Breast epithelium (tissue), 4 donors: ENCODE data around the gene FBLN2. TPM values are rescaled to one million over a fixed set of nuclear protein-coding genes. Genes with fewer than 3 reads are reported as not detected.

ENCODE experiments used
- DNase-seq, 2 donors: peaks; one replicate each; pipeline ENCODE4 v3.0.0-alpha.2; 2019; ENCODE audit warnings: low spot score in 2 of 2
- H3K27ac ChIP-seq, 2 donors: fragments of 200-600 bp; sonication (generic) in 1 of 2; one replicate each; pipeline ENCODE4 v1.5.1; 2016 to 2019; ENCODE audit warnings: mild to moderate bottlenecking in 1 of 2
- H3K27me3 ChIP-seq, 2 donors: fragments of 200-600 bp; sonication (generic) in 1 of 2; one replicate each; pipeline versions ENCODE4 v1.5.1 to v1.6.0; 2017 to 2019; ENCODE audit warnings: control low read depth in 1 of 2, mild to moderate bottlenecking in 1 of 2
- H3K36me3 ChIP-seq: fragments of 200-600 bp; one replicate; pipeline ENCODE4 v1.5.1; 2019
- H3K4me1 ChIP-seq, 2 donors: fragments of 200-600 bp; sonication (generic); one replicate each; pipeline ENCODE4 v1.5.1; 2016 to 2019; ENCODE audit warnings: control low read depth in 1 of 2
- H3K4me3 ChIP-seq, 3 donors: fragments of 200-600 bp; sonication (generic); 1 replicate in 2 of 3; 2 replicates in 1 of 3; pipeline ENCODE4 v1.5.1; 2016 to 2019; ENCODE audit warnings: mild to moderate bottlenecking in 3 of 3, moderate library complexity in 2 of 3
- H3K9me3 ChIP-seq, 2 donors: fragments of 200-600 bp; sonication (generic) in 1 of 2; one replicate each; pipeline ENCODE4 v1.5.1; 2016 to 2019; ENCODE audit warnings: control low read depth in 1 of 2
- POLR2A ChIP-seq: fragments of 450-650 bp; IDR thresholded peaks from one replicate; pipeline ENCODE4 v1.6.1; 2016; ENCODE audit warnings: antibody characterized with exemption, mild to moderate bottlenecking, moderate library complexity
- POLR2AphosphoS5 ChIP-seq, 3 donors: sonication (generic); formaldehyde crosslinking; IDR thresholded peaks; one replicate each; pipeline ENCODE4 v1.6.1; 2017; ENCODE audit warnings: antibody characterized with exemption in 3 of 3
- intact Hi-C: fragments of 100-400 bp; cut with DNase I; formaldehyde crosslinking; loops from one replicate; pipeline ENCODE4 v1.15.1; 2023; ENCODE audit warnings: low total_unique reads
- total RNA-seq, 3 donors: library from RNA; depleted of rRNA; stranded (reverse); fragments of >200 nt; gene quantifications; one replicate each; pipeline ENCODE4 v1.1.0, GENCODE V29; 2016
- TF ChIP-seq, protein P1 (sequence below), 3 donors: fragments of 450-650 bp; IDR thresholded peaks; one replicate each; pipeline ENCODE4 v1.5.1; 2016 to 2017; ENCODE audit warnings: antibody characterized with exemption in 3 of 3, mild to moderate bottlenecking in 3 of 3, moderate library complexity in 3 of 3

The FBLN2 gene
- total RNA-seq, 3 donors from 2014 or later: 43.5 to 663 (median 81.3) TPM

DNA sequence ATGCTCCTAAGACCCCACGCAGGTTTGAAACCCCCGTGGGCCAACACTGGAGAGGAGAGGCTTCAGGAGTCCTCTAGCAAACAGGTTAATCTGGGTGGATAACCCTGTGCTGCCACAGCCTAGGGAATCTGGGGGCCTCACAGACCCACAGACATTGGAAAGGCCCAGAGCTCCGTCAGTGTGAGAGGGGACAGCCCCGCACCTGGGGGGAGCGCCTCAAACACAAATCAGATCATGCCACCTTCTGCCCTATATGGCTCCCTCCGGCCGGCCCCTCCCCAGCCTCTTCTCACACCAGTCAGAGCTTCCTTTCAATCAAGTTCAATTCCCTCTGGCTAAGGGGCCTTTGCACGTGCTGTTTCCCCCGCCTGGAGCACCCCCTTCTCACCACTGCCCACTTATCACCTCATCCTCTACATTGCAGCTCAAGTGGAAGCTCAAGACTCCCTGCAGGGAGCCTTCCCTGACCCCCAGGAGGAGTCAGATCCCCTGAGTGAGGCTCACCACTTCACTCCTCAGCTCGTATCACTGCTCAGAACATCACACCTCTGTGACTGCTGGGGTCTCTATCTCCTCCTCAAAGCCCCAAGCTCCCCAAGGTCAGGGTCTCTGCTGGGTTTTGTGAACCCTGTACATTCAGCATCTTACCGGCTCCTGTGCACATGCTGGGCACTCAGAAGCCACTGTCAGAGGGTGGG, 24.1 kb downstream of the FBLN2 start:
- H3K9me3 ChIP-seq: no peaks in the 10 kb centered on the region
- no peak overlapping the region for H3K27ac ChIP-seq
- DNase-seq: no peak
- TF ChIP-seq, protein P1, sequence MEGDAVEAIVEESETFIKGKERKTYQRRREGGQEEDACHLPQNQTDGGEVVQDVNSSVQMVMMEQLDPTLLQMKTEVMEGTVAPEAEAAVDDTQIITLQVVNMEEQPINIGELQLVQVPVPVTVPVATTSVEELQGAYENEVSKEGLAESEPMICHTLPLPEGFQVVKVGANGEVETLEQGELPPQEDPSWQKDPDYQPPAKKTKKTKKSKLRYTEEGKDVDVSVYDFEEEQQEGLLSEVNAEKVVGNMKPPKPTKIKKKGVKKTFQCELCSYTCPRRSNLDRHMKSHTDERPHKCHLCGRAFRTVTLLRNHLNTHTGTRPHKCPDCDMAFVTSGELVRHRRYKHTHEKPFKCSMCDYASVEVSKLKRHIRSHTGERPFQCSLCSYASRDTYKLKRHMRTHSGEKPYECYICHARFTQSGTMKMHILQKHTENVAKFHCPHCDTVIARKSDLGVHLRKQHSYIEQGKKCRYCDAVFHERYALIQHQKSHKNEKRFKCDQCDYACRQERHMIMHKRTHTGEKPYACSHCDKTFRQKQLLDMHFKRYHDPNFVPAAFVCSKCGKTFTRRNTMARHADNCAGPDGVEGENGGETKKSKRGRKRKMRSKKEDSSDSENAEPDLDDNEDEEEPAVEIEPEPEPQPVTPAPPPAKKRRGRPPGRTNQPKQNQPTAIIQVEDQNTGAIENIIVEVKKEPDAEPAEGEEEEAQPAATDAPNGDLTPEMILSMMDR (IDR thresholded peaks at IDR 0.05): no peak
- TF ChIP-seq POLR2A (no peak), POLR2AphosphoS5 (IDR thresholded peaks at IDR 0.05) (no peak)
- no peaks in the 10 kb centered on the region for H3K27me3 ChIP-seq
- H3K4me3 ChIP-seq: no peak overlapping the region
- H3K4me1 ChIP-seq: no peaks in the 10 kb centered on the region
- H3K36me3 ChIP-seq: no peaks in the 10 kb centered on the region
- intact Hi-C loops: loop anchor here (5.0 kb wide), 1 partner anchor 1189 kb away; no protein-coding TSS in a partner anchor

- intact Hi-C loops: loop anchor here (5.0 kb wide), 1 partner anchor 1188 kb away; no protein-coding TSS in a partner anchor
- no peaks in the 10 kb centered on the region for H3K4me1 ChIP-seq
These were observed 25.3 kb downstream of the FBLN2 start for GRCh38 chr3:13574083-13574797.

GRCh38 chr3:13574798-13575451, 26.0 kb downstream of the FBLN2 start:
- no peaks in the 10 kb centered on the region for H3K4me1 ChIP-seq
- TF ChIP-seq, protein P1 (IDR thresholded peaks at IDR 0.05): no peak
- TF ChIP-seq POLR2A (no peak), POLR2AphosphoS5 (IDR thresholded peaks at IDR 0.05) (no peak)
- H3K4me3 ChIP-seq: no peak overlapping the region
- DNase-seq: no peak
- intact Hi-C loops: loop anchor here (5.0 kb wide), 1 partner anchor 1187 kb away; no protein-coding TSS in a partner anchor
- H3K27me3 ChIP-seq: no peaks in the 10 kb centered on the region
- H3K9me3 ChIP-seq: no peaks in the 10 kb centered on the region
- H3K36me3 ChIP-seq: no peaks in the 10 kb centered on the region
- H3K27ac ChIP-seq: peak overlapping the region in 1 of 2 donors; percentile 67

More at GRCh38 chr3:13574083-13574797, 25.3 kb downstream of the FBLN2 start:
- H3K36me3 ChIP-seq: no peaks in the 10 kb centered on the region
- no peak for DNase-seq
- peak overlapping the region in 1 of 2 donors; percentile 67 for H3K27ac ChIP-seq
- H3K4me3 ChIP-seq: no peak overlapping the region
- no peaks in the 10 kb centered on the region for H3K9me3 ChIP-seq
- no peaks in the 10 kb centered on the region for H3K27me3 ChIP-seq
- TF ChIP-seq, protein P1 (IDR thresholded peaks at IDR 0.05): no peak
- TF ChIP-seq POLR2AphosphoS5 (IDR thresholded peaks at IDR 0.05): no peak
- no peak for TF ChIP-seq POLR2A

GRCh38 chr3:13575459-13576061, 26.6 kb downstream of the FBLN2 start:
- Histone ChIP-seq H3K27me3 (no peaks in the 10 kb centered on the region), H3K4me1 (no peaks in the 10 kb centered on the region), H3K27ac (peak overlapping the region in 1 of 2 donors; percentile 67), H3K4me3 (no peak overlapping the region), H3K36me3 (no peaks in the 10 kb centered on the region), H3K9me3 (no peaks in the 10 kb centered on the region)
- DNase-seq: no peak
- intact Hi-C loops: no loop called here
- no peak for TF ChIP-seq POLR2AphosphoS5 (IDR thresholded peaks at IDR 0.05)
- TF ChIP-seq, protein P1 (IDR thresholded peaks at IDR 0.05): no peak
- TF ChIP-seq POLR2A: no peak
